K562 (cell line): Measurements from ENCODE around the gene NUDT22. TPM values are rescaled to one million over a fixed set of nuclear protein-coding genes. Genes with fewer than 3 reads are reported as not detected.
A peak's percentile ranks its signal among the peaks of the same experiment; 100 is the strongest.

Experiments used
- ATAC-seq: fragments of 200-7000 bp; cut with Tn5 transposase; 3 replicates; pipeline ENCODE4 v1.9.1; 2020; ENCODE audit warnings: moderate library complexity
- BruUV-seq: library from RNA; stranded (reverse); fragments of 400-500 nt; replicated peaks from 2 replicates; lab custom pipeline; 2021; lab: Mats Ljungman, UMichigan
- CTCF ChIA-PET: fragments of 300-600 bp; formaldehyde crosslinking; extraction: SDS; loops from one replicate; lab custom pipeline; 2021; ENCODE audit warnings: low intra/inter-chr PET ratio; lab: Yijun Ruan, JAX
- POLR2A ChIA-PET: fragments of 300-600, 350-650 bp; sonication (Branson Sonifier 250); formaldehyde crosslinking; extraction: SDS; loops from one replicate; lab custom pipeline; 2021; ENCODE audit warnings: antibody characterized with exemption, inconsistent platforms; lab: Yijun Ruan, JAX
- DNase-seq, 4 experiments: peaks; one replicate each; pipeline versions ENCODE4 v3.0.0 to v3.0.0-alpha.2; 2011 to 2018; ENCODE audit warnings: low spot score in 3 of 4, mixed read lengths in 3 of 4; ENCODE audit errors: extremely low read depth in 1 of 4
- FAIRE-seq: peaks from 2 replicates; lab custom pipeline; 2011; peaks lifted over from hg19 to GRCh38; lab: Jason Lieb, UNC
- H2AFZ ChIP-seq: 2 replicates; pipeline ENCODE4 v1.6.0; 2011; ENCODE audit warnings: low read depth, low read length, control low read depth, inconsistent platforms
- H3K27ac ChIP-seq: fragments of 200-600 bp; 3 replicates; pipeline ENCODE4 v1.8.0; 2011; ENCODE audit warnings: low read depth, mild to moderate bottlenecking, control low read depth, inconsistent platforms, low read length, moderate library complexity, mixed read lengths; ENCODE audit errors: extremely low read depth
- H3K27me3 ChIP-seq, 2 experiments: fragments of 300-600 bp in 1 of 2; 2 replicates in 1 of 2; 3 replicates in 1 of 2; pipeline versions ENCODE4 v1.6.0 to v1.8.0; 2011; ENCODE audit warnings: inconsistent platforms in 2 of 2, low read length in 2 of 2, mild to moderate bottlenecking in 1 of 2, mixed read lengths in 1 of 2, moderate library complexity in 1 of 2; ENCODE audit not compliant: control insufficient read depth in 2 of 2, insufficient read depth in 2 of 2
- H3K36me3 ChIP-seq: fragments of 300-600 bp; 3 replicates; pipeline ENCODE4 v1.8.0; 2011; ENCODE audit warnings: mild to moderate bottlenecking, low read length, inconsistent platforms; ENCODE audit not compliant: control insufficient read depth, insufficient read depth
- H3K4me1 ChIP-seq, 2 experiments: fragments of 200-600 bp in 1 of 2; replicated peaks in 1 of 2; 2 replicates in 1 of 2; 3 replicates in 1 of 2; pipeline versions ENCODE4 v1.5.1 to v1.8.0; 2011; ENCODE audit warnings: inconsistent platforms in 2 of 2, low read length in 2 of 2, mild to moderate bottlenecking in 1 of 2, mixed read lengths in 1 of 2, moderate library complexity in 1 of 2; ENCODE audit not compliant: control insufficient read depth in 2 of 2, insufficient read depth in 2 of 2
- H3K4me2 ChIP-seq: 2 replicates; pipeline ENCODE4 v1.6.1; 2011; ENCODE audit warnings: low read length, control low read depth, inconsistent platforms, mixed read lengths; ENCODE audit not compliant: insufficient read depth
- H3K4me3 ChIP-seq: fragments of 200-600 bp; sonication (generic), shearing (Covaris generic); 2 replicates; pipeline ENCODE4 v1.5.1; 2016; ENCODE audit warnings: control low read depth, inconsistent platforms
- H3K79me2 ChIP-seq: fragments of 200-600 bp; 3 replicates; pipeline ENCODE4 v1.8.0; 2011; ENCODE audit warnings: low read length, inconsistent platforms; ENCODE audit not compliant: control insufficient read depth, insufficient read depth
- H3K9ac ChIP-seq, 2 experiments: 2 replicates each; pipeline versions ENCODE4 v1.6.0 to v1.6.1; 2011; ENCODE audit warnings: low read depth in 2 of 2, low read length in 2 of 2, control low read depth in 1 of 2, inconsistent platforms in 1 of 2, mild to moderate bottlenecking in 1 of 2, mixed read lengths in 1 of 2; ENCODE audit not compliant: insufficient read depth in 1 of 2
- H3K9me1 ChIP-seq: one replicate; pipeline ENCODE4 v1.6.0; 2011; ENCODE audit warnings: inconsistent platforms, mild to moderate bottlenecking, low read length, moderate library complexity; ENCODE audit not compliant: control insufficient read depth, insufficient read depth
- H3K9me3 ChIP-seq: replicated peaks from 2 replicates; pipeline ENCODE4 v1.5.1; 2011; ENCODE audit warnings: low read depth, low read length, inconsistent platforms; ENCODE audit not compliant: control insufficient read depth, insufficient read depth
- H4K20me1 ChIP-seq: replicated peaks from 2 replicates; pipeline ENCODE4 v1.6.1; 2011; ENCODE audit warnings: low read length, inconsistent platforms, mixed read lengths; ENCODE audit not compliant: control insufficient read depth, insufficient read depth
- ATF6 ChIP-seq: sonication (generic); formaldehyde crosslinking; IDR thresholded peaks from 2 replicates; pipeline ENCODE4 v1.4.0; 2020; ENCODE audit warnings: mild to moderate bottlenecking, missing genetic modification reagents
- DDX20 ChIP-seq: fragments of 450-650 bp; IDR thresholded peaks from 2 replicates; pipeline ENCODE4 v1.6.1; 2016; ENCODE audit warnings: missing genetic modification characterization, low read depth, mild to moderate bottlenecking, missing compliant biosample characterization, moderate library complexity
- E2F6 ChIP-seq, 2 experiments: IDR thresholded peaks; 2 replicates each; pipeline ENCODE4 v1.6.1; 2011; ENCODE audit warnings: borderline replicate concordance in 1 of 2, control low read depth in 1 of 2, low read depth in 1 of 2, low read length in 1 of 2, mild to moderate bottlenecking in 1 of 2, mixed read lengths in 1 of 2, moderate library complexity in 1 of 2; ENCODE audit not compliant: insufficient read depth in 1 of 2, insufficient read length in 1 of 2, poor library complexity in 1 of 2, severe bottlenecking in 1 of 2; ENCODE audit errors: extremely low read depth in 1 of 2
- EP400 ChIP-seq: fragments of 450-650 bp; IDR thresholded peaks from 2 replicates; pipeline ENCODE4 v1.6.1; 2017; ENCODE audit warnings: antibody characterized with exemption, mild to moderate bottlenecking, moderate library complexity
- HDAC1 ChIP-seq, 2 experiments: fragments of 450-650 bp; IDR thresholded peaks; 2 replicates each; pipeline ENCODE4 v1.6.1; 2016 to 2017; ENCODE audit warnings: inconsistent platforms in 1 of 2, mild to moderate bottlenecking in 1 of 2, moderate library complexity in 1 of 2
- HDAC8 ChIP-seq: fragments of 450-650 bp; IDR thresholded peaks from 2 replicates; pipeline ENCODE4 v1.6.1; 2016; ENCODE audit warnings: mild to moderate bottlenecking, missing genetic modification characterization, moderate library complexity, missing compliant biosample characterization
- NR2C1 ChIP-seq, 2 experiments: fragments of 450-650 bp; IDR thresholded peaks; 2 replicates each; pipeline ENCODE4 v1.6.1; 2017; ENCODE audit warnings: mild to moderate bottlenecking in 2 of 2, antibody characterized with exemption in 1 of 2, inconsistent platforms in 1 of 2, missing compliant biosample characterization in 1 of 2, missing genetic modification characterization in 1 of 2
- POLR2A ChIP-seq: fragments of 450-650 bp; conservative IDR thresholded peaks from 2 replicates; pipeline ENCODE4 v1.6.1; 2016
- PURB ChIP-seq: sonication (generic); formaldehyde crosslinking; IDR thresholded peaks from 2 replicates; pipeline ENCODE4 v1.9.0; 2021; ENCODE audit warnings: low read depth, mild to moderate bottlenecking, missing genetic modification reagents
- TCFL5 ChIP-seq: fragments of 250-450 bp; sonication (Bioruptor Pico); conservative IDR thresholded peaks from 2 replicates; pipeline ENCODE4 v1.6.1; 2021; ENCODE audit warnings: mild to moderate bottlenecking, moderate library complexity, matching md5 sums
- TRIM24 ChIP-seq, 2 experiments: fragments of 450-650 bp; IDR thresholded peaks; 2 replicates each; pipeline ENCODE4 v1.6.1; 2016
- ZBTB7A ChIP-seq: IDR thresholded peaks from 2 replicates; pipeline ENCODE4 v1.6.1; 2011; ENCODE audit warnings: low read depth, mild to moderate bottlenecking, low read length, moderate library complexity, borderline replicate concordance; ENCODE audit not compliant: control insufficient read depth
- ZNF583 ChIP-seq: fragments of 250-450 bp; sonication (Bioruptor Pico); IDR thresholded peaks from 2 replicates; pipeline ENCODE4 v1.4.0; 2020
- WGBS: fragments of 100-300 bp; shearing (Covaris generic); methylation state at CpG from one replicate; pipeline ENCODE4 v1.1.6; 2016; ENCODE audit warnings: low coverage, mixed read lengths; ENCODE audit not compliant: insufficient coverage; ENCODE audit errors: missing lambda C conversion rate; 5-methylcytosine and 5-hydroxymethylcytosine counted together
- in situ Hi-C: fragments of 300-500 bp; cut with MboI; formaldehyde crosslinking; loops from 4 replicates; pipeline ENCODE4 v1.15.0; 2018; ENCODE audit warnings: inconsistent platforms, mixed read lengths
- intact Hi-C: fragments of 100-400 bp; cut with micrococcal nuclease; formaldehyde crosslinking; loops from 2 replicates; pipeline ENCODE4 v1.14.2; 2022
- polyA plus RNA-seq, 8 experiments: library from polyadenylated mRNA; depleted of rRNA in 4 of 8; stranded (reverse) in 5 of 8; unstranded in 3 of 8; fragments of >200 nt; fragmentation: Nextera tagmentation in 2 of 8; fragmentation: Illumina TruSeq in 1 of 8; extraction: Ambion mirVana in 2 of 8; extraction: Trizol in 1 of 8; gene quantifications; 2 replicates each; pipeline versions ENCODE4 v1.2.1 to v1.2.3, GENCODE V29; 2011 to 2014; ENCODE audit warnings: inconsistent platforms in 1 of 8, missing spikeins in 1 of 8
- total RNA-seq, 7 experiments: library from RNA; depleted of rRNA in 6 of 7; stranded (reverse); fragments of >200 nt in 6 of 7; fragmentation: Illumina TruSeq in 2 of 7; extraction: Trizol in 2 of 7; gene quantifications; 2 replicates each; pipeline versions ENCODE4 v1.2.1 to v1.2.3, GENCODE V29; 2011 to 2021; ENCODE audit warnings: low replicate concordance in 1 of 7
- TF ChIP-seq, protein P1 (sequence below): fragments of 150-350 bp; IDR thresholded peaks from 2 replicates; pipeline ENCODE4 v1.6.1; 2014; ENCODE audit warnings: low read depth, mild to moderate bottlenecking, low read length, borderline replicate concordance

NUDT22 gene
- total and polyA plus RNA-seq, 9 of the 15 experiments (the other 6 are each of a cell fraction or from before 2014, with no cell fraction given) = 6.3 to 92.6 (median 37.4) TPM

DNA sequence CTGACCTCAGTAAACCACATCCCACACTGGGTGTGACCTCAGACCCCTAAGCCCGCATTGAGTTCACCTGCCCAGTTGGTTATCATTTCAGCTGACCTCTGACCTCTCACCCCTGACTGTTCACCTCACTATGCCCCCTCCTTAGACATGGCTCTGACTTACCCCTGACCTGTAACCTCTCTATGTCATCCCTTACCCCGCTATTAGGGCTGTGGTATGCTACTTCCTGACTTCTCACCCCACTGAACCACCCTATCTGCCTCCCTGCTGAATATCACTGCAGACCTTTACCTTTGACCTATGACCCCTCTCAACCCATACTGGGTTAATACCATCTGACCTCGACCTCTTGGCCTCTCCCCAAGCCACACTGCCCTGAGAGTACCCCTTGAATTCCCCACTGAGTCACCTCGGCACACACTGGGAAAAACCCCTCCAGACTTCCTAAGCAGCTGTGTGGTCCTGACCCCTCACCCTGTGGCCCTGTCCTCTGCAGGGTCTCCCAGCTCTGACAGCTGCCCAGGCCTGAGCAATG is 33.5 kb downstream of the NUDT22 start (continued):
- TF ChIP-seq, protein P1, sequence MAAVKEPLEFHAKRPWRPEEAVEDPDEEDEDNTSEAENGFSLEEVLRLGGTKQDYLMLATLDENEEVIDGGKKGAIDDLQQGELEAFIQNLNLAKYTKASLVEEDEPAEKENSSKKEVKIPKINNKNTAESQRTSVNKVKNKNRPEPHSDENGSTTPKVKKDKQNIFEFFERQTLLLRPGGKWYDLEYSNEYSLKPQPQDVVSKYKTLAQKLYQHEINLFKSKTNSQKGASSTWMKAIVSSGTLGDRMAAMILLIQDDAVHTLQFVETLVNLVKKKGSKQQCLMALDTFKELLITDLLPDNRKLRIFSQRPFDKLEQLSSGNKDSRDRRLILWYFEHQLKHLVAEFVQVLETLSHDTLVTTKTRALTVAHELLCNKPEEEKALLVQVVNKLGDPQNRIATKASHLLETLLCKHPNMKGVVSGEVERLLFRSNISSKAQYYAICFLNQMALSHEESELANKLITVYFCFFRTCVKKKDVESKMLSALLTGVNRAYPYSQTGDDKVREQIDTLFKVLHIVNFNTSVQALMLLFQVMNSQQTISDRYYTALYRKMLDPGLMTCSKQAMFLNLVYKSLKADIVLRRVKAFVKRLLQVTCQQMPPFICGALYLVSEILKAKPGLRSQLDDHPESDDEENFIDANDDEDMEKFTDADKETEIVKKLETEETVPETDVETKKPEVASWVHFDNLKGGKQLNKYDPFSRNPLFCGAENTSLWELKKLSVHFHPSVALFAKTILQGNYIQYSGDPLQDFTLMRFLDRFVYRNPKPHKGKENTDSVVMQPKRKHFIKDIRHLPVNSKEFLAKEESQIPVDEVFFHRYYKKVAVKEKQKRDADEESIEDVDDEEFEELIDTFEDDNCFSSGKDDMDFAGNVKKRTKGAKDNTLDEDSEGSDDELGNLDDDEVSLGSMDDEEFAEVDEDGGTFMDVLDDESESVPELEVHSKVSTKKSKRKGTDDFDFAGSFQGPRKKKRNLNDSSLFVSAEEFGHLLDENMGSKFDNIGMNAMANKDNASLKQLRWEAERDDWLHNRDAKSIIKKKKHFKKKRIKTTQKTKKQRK = no peak
- TF ChIP-seq HDAC1 (IDR thresholded peaks at IDR 0.05) (peak in 1 of 2 experiments; percentile 35; a peak in 1 of 4 replicates), NR2C1 (IDR thresholded peaks at IDR 0.05) (peak; percentile 99), NR2C1 (tag; IDR thresholded peaks at IDR 0.05) (peak; percentile 98), TCFL5 (CRISPR knock-in tag) (no peak), ZBTB7A (0 out of 2 replicates have a peak, but pooled peaks have one; percentile 29)

GRCh38 chr11:64260147-64260708 is 34.2 kb downstream of the NUDT22 start:
- no peaks in the 10 kb centered on the region for H3K27me3 ChIP-seq
- H2AFZ ChIP-seq = no peak overlapping the region
- no peaks in the 10 kb centered on the region for H3K9me1 ChIP-seq
- H3K36me3 ChIP-seq = peaks cover 90% of the 10 kb centered on the region
- no peak overlapping the region for H3K4me3 ChIP-seq
- POLR2A ChIA-PET = interaction anchor here (1.2 kb wide), 2 partner anchors 9 to 15 kb away, joined by 5 to 7 read pairs; partner anchors contain the start of gene PLCB3
- no peak overlapping the region for H3K4me2 ChIP-seq
- 95% methylated on average over 6 of the region's 6 CpGs for WGBS
- ATAC-seq (no peak), DNase-seq (no peak), FAIRE-seq (no peak)
- intact Hi-C loops (no loop called here), in situ Hi-C loops (no loop called here)
- H3K9me3 ChIP-seq = no peaks in the 10 kb centered on the region
- no TSS peak for BruUV-seq
- H3K79me2 ChIP-seq = no peaks in the 10 kb centered on the region
- no peak overlapping the region for H3K9ac ChIP-seq
- CTCF ChIA-PET = no interaction called here
- peaks cover 0 to 51% of the 10 kb centered on the region in 2 experiments; a peak in 2 of 5 replicates for H3K4me1 ChIP-seq
- no peak overlapping the region for H3K27ac ChIP-seq
- H4K20me1 ChIP-seq = 0 out of 2 replicates have a peak, but pooled peaks cover 4% of the 10 kb centered on the region
- no peak for TF ChIP-seq PURB
- 0 out of 2 replicates have a peak, but pooled peaks have one; percentile 11 for TF ChIP-seq POLR2A
- TF ChIP-seq ATF6 = no peak
- no peak for TF ChIP-seq ZNF583 (CRISPR knock-in tag)
- TF ChIP-seq E2F6 (IDR thresholded peaks at IDR 0.05; ENCODE audit: borderline replicate concordance in 1 of 2, extremely low read depth in 1 of 2, insufficient read depth in 1 of 2, insufficient read length in 1 of 2, low read depth in 1 of 2, low read length in 1 of 2, poor library complexity in 1 of 2, severe bottlenecking in 1 of 2) = no peak
- no peak for TF ChIP-seq EP400
- no peak for TF ChIP-seq HDAC8 (tag)
- TF ChIP-seq TRIM24 (IDR thresholded peaks at IDR 0.05) = no peak
- TF ChIP-seq DDX20 (tag) = no peak
